Stimulated activated CD4-positive, alpha-beta T cell treated with anti-CD3 and anti-CD28 coated beads, Interleukin-2, amount 100 ng/mL, for 24 hours (primary cell): ENCODE measurements around the gene BAIAP2L1.
"Not testable (repeated sequence)": the region's sequence is repeated elsewhere in the genome, so short reads cannot be mapped to it uniquely, and the experiment has no call there.

Source experiments
- DNase-seq, 2 donors: peaks; one replicate each; pipeline ENCODE4 v3.0.0-alpha.2; 2020

The BAIAP2L1 gene

GRCh38 chr7:98317366-98318040 is 83.4 kb downstream of the BAIAP2L1 start:
- no peak for DNase-seq

GRCh38 chr7:98315994-98316527 is 84.8 kb downstream of the BAIAP2L1 start:
- DNase-seq, result not testable (repeated sequence)

GRCh38 chr7:98315318-98315993 is 85.4 kb downstream of the BAIAP2L1 start:
- no peak for DNase-seq

DNA sequence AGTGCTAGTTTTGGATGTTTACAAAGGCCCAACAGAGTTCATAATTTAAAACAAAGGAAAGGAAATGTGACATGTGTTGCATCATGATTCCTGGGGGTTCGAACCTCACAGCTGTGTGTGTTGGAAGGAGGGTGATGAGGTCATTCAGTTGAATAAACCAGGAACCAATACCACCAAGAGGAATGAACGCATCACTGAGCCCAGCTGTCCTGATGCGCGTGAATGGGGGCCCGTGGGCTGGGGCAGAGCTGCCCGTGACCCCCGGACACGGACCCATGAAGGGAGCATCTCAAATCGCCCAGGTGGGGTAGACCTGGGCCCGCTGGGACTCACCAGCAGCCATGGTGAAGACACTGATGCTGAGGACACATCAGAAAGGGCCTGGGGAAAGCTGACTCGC is 86.4 kb downstream of the BAIAP2L1 start:
- DNase-seq, result no peak

GRCh38 chr7:98312201-98312600 is 88.7 kb downstream of the BAIAP2L1 start:
- DNase-seq, result no peak

DNA sequence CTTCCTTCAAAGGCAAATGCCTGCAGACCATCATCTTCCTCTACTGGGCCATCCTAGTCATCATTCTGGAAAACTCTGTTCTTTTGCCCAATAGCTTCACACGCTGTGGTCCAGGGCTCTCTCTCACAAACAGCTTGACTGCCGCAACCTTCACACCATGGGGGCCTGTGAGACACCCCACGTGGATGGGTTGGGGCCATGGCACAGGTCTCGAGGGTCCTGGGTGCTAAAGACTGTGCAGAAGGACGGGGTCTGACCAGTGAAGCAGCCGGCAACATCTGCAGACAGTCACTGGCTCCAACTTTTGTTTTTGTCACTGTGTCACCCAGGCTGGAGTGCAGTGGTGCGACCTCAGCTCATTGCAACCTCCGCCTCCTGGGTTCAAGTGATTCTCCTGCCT is 91.3 kb downstream of the BAIAP2L1 start:
- no peak for DNase-seq

DNA sequence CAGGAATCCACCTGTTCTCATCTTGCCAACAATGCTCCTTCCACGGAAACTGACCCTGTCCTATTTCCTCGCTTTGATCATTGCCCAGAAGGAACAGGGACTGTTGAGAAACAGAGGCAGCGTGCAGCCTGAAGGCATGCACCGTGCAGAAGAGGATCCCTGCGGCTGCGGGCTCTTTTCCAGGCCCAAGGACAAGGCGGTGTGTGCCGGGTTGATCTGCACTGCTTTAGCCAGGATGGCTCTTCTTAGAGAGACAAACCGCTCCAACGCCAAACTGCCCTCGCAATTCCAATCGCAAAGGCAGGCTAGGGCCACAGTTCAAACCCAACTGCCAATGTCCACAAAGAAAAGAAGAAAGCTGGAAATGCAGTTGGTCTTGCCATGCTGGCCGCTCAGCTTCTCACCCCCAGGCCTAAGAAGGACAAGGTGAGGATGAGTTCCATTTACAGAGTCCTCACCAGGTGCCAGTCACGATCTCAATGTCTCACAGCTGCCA is 92.9 kb downstream of the BAIAP2L1 start:
- DNase-seq, result no peak

- DNase-seq, result no peak
Observed at GRCh38 chr7:98305951-98306535, 94.8 kb downstream of the BAIAP2L1 start.

DNA sequence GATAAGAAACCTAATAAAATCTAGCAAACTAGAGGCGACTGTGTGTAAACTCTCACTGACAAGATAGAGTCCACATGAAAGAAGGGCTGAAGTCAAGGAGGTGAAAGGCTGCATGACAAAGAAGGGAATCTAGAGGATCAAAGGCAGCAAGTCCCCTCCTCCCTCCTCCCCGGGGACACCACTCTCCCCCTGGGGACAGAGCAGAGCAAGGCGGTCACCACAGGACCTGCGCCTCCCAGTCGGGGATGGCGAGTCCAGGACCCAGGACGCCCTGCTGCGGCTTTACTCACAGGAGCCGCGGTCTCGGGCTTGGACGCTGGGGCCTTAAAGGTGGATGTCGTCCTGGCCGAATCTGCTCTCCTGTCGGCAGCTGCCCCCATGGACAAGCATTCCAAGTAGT is 97.0 kb downstream of the BAIAP2L1 start:
- no peak for DNase-seq

- no peak for DNase-seq
Observed at GRCh38 chr7:98303176-98303865, 97.6 kb downstream of the BAIAP2L1 start.

DNA sequence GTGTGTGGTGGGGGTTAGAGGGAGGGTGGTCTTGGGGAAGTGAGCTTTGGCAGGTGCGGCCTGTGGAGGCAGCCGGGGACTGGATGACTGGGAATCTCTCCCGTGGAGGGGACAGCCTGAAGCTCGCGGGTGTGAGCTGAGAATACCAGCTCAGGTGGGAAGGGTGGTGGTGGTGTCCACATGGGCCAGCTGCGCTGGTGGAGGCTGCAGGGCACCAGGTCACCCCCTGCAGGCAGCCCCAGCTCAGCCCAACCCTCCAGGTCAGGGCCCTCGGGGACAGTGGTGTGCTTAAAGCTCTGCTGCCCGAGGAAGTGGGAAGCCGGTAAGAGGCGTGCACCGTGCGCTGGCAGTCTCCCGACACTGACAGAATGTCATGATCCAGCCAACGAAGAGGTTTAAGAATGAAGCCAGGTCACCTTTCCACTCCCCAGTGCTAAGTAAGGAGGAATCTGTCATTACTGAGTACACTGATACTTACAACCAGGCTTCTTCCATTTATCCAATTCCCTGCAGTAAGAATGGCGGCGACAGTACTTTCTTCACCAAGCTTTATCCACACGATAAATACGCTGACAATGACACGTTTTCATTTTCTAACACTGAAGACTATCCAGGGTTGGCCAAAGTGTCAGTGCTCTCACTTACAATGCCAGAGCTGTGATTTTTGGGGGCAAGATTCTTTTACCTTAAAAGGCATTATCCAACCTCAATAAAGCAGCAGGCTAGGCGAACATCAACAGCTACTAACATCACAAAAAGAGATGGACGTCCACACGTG is 99.0 kb downstream of the BAIAP2L1 start:
- DNase-seq, result no peak

DNA sequence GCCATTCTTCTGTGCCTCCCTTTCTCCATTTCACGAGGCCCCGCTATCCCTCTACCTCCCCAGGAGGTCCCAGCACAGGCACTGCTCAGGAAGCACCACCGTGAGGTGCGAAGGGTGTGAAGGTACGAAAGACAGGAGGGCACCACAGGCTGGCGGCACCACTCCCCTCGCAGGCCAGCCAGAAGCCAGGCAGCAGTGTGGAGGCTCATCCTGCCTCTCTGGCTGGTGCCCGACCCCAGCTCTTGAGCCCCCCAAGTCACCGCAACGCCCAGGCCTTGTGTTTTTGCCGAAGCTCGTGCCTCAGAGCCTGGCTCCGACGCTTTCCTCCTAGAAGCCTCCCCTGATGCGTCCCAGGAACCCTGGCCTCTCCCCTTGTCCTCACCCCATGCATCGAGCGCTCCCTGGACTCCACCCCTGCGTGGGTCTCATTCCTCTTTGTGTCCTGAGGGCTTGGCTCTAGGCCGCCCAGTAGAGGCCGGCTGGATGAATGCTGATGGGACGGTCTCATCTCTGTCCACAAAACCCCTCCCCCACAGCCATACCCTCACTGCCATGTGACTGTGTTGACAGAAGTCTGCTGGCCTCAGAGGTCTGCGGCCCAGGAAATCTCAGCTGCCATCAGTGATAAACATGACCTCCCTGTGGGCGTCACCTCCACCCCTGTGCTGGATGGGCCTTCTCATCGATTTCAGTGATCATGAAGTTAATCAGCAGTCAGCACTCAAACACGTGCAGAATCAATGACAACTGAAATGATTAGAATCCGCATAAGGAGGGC is 100.1 kb downstream of the BAIAP2L1 start:
- no peak for DNase-seq

GRCh38 chr7:98297626-98298286 is 103.1 kb downstream of the BAIAP2L1 start:
- no peak for DNase-seq

- DNase-seq, result no peak
Observed at GRCh38 chr7:98296833-98297232, 104.1 kb downstream of the BAIAP2L1 start.

DNA sequence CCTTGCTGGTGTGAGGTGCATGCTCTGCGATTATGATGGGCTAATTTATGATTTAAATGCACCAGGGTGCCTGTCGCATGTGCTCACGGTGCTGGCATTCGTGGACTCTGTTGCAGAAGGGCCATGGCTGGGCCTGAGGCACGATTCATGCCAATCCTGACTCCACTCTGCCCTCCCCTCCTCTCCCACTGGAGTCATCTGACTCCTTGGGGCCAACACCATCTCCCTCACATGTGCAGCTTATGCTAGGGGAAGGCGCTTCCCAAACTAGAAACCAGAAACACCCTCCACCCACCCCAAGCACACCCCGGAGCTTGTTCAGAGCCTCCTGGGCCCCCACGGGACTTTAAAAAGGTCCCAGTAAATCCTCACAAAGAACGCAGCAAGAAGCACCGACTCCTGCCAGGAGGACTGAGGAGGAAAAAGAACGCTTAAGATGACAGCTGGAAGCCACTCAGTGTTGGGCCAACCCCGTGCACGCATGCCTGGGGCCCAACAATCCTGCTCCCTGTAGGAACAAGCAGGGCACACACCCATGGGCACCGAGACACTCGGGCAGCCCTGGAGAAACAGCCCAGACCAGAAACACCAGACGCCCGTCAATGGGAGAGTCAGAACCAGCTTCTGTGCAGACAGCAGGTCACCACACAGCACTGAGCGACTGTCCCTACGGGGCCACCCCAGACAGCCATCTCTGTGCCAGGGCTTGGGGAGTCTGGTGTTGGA is 105.3 kb downstream of the BAIAP2L1 start:
- no peak for DNase-seq

- DNase-seq, result peak in 1 of 2 donors; percentile 39
Observed at GRCh38 chr7:98294798-98295382, 106.0 kb downstream of the BAIAP2L1 start.

DNA sequence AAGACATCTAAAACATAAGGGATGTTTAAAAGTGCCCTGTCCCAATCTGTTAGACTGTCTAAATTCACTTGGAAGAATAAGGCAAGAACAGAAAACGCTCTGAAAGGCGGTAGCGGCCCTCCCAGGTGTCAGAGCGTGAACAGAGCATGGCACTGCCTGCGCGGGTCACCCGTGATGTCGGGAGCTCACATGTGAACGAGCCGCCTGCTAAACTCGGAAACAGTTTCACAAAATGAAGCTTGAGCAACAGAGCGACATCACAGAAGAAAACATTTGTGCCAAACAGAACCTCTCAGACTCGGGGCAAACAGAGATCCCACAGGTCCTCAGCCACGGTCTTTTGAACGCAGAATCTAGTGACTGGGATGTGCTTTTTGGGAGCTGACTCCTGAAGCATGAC is 106.6 kb downstream of the BAIAP2L1 start:
- no peak for DNase-seq

GRCh38 chr7:98293746-98294145 is 107.1 kb downstream of the BAIAP2L1 start:
- DNase-seq, result no peak

GRCh38 chr7:98293265-98293664 is 107.6 kb downstream of the BAIAP2L1 start:
- DNase-seq, result no peak

DNA sequence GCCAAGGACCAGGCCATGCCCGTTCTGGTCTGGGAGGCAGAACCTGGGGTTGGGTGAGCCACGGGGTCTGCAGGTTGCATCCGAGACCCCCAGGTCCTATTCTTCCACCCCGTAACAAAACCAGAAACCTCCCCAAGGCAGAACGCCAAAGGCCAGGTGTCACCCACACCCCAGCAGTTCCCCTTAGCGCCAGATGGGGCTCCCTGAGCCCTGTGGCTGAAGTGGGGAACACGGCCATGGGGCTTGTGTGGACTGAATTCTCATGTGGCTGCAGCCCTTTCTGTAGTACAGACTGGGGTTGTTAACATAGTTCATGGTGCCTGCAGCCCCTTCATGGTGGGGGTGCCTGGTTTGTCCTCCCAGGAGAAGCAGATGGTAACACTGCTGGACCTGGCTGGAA is 109.2 kb downstream of the BAIAP2L1 start:
- DNase-seq, result no peak
